ENCODE measurements around the gene WDR3. TPM values are rescaled to one million over a fixed set of nuclear protein-coding genes. Genes with fewer than 3 reads are reported as not detected.

WDR3 gene
- total and polyA plus RNA-seq, 2 experiments from 2014 or later = 20.7 to 24.3 TPM

DNA sequence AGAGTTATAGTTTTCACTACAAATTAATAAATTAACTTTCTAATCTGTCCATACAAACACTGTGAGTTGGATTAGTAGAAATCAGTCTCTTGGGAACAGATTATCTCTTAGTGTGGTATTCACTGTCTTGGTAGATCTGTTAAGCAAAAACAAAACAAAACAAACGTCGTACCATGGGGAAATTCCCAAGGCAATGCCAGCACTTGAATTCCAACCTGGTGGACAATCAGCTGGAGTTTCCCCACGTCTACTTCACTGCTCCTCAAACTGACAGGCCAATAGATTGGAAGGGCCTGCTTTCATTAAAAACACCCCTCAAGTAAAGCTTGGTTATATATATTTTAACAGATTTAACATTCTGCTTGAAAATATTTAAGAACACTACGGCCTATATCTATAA, 32.0 kb upstream of the WDR3 start:
- no peaks in the 10 kb centered on the region for H3K36me3 ChIP-seq (replicated peaks; ENCODE audit: insufficient read depth, low read depth)
- H3K27me3 ChIP-seq = no peaks in the 10 kb centered on the region
- no peaks in the 10 kb centered on the region for H3K9me2 ChIP-seq (replicated peaks; ENCODE audit: insufficient read depth)
- H3K4me1 ChIP-seq (ENCODE audit: insufficient read depth) = no peaks in the 10 kb centered on the region
- no peak for DNase-seq (ENCODE audit: low spot score)
- H3K27ac ChIP-seq = no peak overlapping the region
- H2AFZ ChIP-seq = no peak overlapping the region
- H3K4me2 ChIP-seq = no peak overlapping the region
- WGBS (ENCODE audit: low lambda C conversion rate, missing lambda C conversion rate) = 76% methylated on average over 4 of the region's 4 CpGs
- H3K9me3 ChIP-seq (ENCODE audit: low read depth) = no peaks in the 10 kb centered on the region
- no peaks in the 10 kb centered on the region for H3K79me2 ChIP-seq
- H3K4me3 ChIP-seq = no peak overlapping the region
- TF ChIP-seq EZH2phosphoT487 (IDR thresholded peaks at IDR 0.05; ENCODE audit: low read depth, severe bottlenecking, unreplicated experiment) = no peak
- TF ChIP-seq, protein P1, sequence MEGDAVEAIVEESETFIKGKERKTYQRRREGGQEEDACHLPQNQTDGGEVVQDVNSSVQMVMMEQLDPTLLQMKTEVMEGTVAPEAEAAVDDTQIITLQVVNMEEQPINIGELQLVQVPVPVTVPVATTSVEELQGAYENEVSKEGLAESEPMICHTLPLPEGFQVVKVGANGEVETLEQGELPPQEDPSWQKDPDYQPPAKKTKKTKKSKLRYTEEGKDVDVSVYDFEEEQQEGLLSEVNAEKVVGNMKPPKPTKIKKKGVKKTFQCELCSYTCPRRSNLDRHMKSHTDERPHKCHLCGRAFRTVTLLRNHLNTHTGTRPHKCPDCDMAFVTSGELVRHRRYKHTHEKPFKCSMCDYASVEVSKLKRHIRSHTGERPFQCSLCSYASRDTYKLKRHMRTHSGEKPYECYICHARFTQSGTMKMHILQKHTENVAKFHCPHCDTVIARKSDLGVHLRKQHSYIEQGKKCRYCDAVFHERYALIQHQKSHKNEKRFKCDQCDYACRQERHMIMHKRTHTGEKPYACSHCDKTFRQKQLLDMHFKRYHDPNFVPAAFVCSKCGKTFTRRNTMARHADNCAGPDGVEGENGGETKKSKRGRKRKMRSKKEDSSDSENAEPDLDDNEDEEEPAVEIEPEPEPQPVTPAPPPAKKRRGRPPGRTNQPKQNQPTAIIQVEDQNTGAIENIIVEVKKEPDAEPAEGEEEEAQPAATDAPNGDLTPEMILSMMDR (IDR thresholded peaks at IDR 0.05; ENCODE audit: poor library complexity) = no peak
- no peak for TF ChIP-seq EZH2 (IDR thresholded peaks at IDR 0.05; ENCODE audit: borderline replicate concordance)
- no peaks in the 10 kb centered on the region for H4K20me1 ChIP-seq (ENCODE audit: insufficient read depth, poor library complexity, severe bottlenecking)

DNA sequence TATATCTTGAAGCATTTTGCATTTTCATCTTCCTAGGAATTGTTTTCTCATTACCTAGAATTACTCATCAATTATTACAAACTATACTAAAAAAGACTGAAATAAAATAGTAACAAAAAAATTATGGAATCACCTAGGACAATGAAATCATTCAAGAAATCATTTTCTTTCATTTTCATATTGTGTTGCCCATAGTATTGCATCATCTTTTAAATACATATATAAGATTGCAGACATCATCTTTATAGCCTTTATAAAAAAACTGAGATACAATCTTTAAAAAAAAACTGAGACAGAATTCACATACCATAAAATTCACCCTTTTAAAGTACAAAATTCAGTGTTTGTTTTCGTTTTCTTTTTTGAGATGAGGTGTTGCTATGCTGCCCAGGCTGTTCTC, 29.7 kb upstream of the WDR3 start:
- H3K4me2 ChIP-seq = no peak overlapping the region
- H3K27me3 ChIP-seq = no peaks in the 10 kb centered on the region
- H3K9me3 ChIP-seq (ENCODE audit: low read depth) = no peaks in the 10 kb centered on the region
- no peak overlapping the region for H3K4me3 ChIP-seq
- no peaks in the 10 kb centered on the region for H3K4me1 ChIP-seq (ENCODE audit: insufficient read depth)
- no peak overlapping the region for H3K27ac ChIP-seq
- WGBS (ENCODE audit: low lambda C conversion rate, missing lambda C conversion rate) = 100% methylated on average over 1 of the region's 1 CpG
- no peak for DNase-seq (ENCODE audit: low spot score)
- no peaks in the 10 kb centered on the region for H4K20me1 ChIP-seq (ENCODE audit: insufficient read depth, poor library complexity, severe bottlenecking)
- TF ChIP-seq, protein P1 (IDR thresholded peaks at IDR 0.05; ENCODE audit: poor library complexity) = no peak
- TF ChIP-seq EZH2 (IDR thresholded peaks at IDR 0.05; ENCODE audit: borderline replicate concordance) = no peak
- no peak for TF ChIP-seq EZH2phosphoT487 (IDR thresholded peaks at IDR 0.05; ENCODE audit: low read depth, severe bottlenecking, unreplicated experiment)
- no peaks in the 10 kb centered on the region for H3K79me2 ChIP-seq
- no peaks in the 10 kb centered on the region for H3K9me2 ChIP-seq (replicated peaks; ENCODE audit: insufficient read depth)
- no peak overlapping the region for H2AFZ ChIP-seq
- no peaks in the 10 kb centered on the region for H3K36me3 ChIP-seq (replicated peaks; ENCODE audit: insufficient read depth, low read depth)

DNA sequence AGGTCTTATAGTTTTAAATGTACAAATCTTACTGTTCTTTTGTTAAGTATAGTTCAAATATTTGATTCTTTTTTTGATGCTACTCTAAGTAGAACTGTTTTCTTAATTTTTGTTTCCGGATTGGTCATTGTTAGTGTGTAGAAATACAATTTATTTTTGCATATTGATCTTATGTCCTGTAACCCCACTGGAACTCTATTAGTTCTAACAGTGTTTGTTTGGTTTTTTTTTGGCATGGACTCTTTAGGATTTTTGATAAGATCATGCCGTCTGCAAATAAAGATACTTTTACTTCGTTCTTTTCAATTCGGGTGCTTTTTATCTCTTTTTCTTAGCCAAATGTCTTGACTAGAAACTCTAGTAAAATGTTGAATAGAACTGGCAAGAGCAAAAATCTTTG, 26.6 kb upstream of the WDR3 start:
- H3K4me1 ChIP-seq (ENCODE audit: insufficient read depth) = no peaks in the 10 kb centered on the region
- TF ChIP-seq EZH2 (IDR thresholded peaks at IDR 0.05; ENCODE audit: borderline replicate concordance) = no peak
- TF ChIP-seq, protein P1 (IDR thresholded peaks at IDR 0.05; ENCODE audit: poor library complexity) = no peak
- TF ChIP-seq EZH2phosphoT487 (IDR thresholded peaks at IDR 0.05; ENCODE audit: low read depth, severe bottlenecking, unreplicated experiment) = no peak
- no peak for DNase-seq (ENCODE audit: low spot score)
- no peaks in the 10 kb centered on the region for H3K36me3 ChIP-seq (replicated peaks; ENCODE audit: insufficient read depth, low read depth)
- H3K9me2 ChIP-seq (replicated peaks; ENCODE audit: insufficient read depth) = no peaks in the 10 kb centered on the region
- no peak overlapping the region for H3K4me2 ChIP-seq
- no peaks in the 10 kb centered on the region for H3K9me3 ChIP-seq (ENCODE audit: low read depth)
- H4K20me1 ChIP-seq (ENCODE audit: insufficient read depth, poor library complexity, severe bottlenecking) = no peaks in the 10 kb centered on the region
- no peaks in the 10 kb centered on the region for H3K27me3 ChIP-seq
- H3K4me3 ChIP-seq = no peak overlapping the region
- H3K27ac ChIP-seq = no peak overlapping the region
- no peaks in the 10 kb centered on the region for H3K79me2 ChIP-seq
- 92% methylated on average over 4 of the region's 4 CpGs for WGBS (ENCODE audit: low lambda C conversion rate, missing lambda C conversion rate)
- H2AFZ ChIP-seq = no peak overlapping the region

DNA sequence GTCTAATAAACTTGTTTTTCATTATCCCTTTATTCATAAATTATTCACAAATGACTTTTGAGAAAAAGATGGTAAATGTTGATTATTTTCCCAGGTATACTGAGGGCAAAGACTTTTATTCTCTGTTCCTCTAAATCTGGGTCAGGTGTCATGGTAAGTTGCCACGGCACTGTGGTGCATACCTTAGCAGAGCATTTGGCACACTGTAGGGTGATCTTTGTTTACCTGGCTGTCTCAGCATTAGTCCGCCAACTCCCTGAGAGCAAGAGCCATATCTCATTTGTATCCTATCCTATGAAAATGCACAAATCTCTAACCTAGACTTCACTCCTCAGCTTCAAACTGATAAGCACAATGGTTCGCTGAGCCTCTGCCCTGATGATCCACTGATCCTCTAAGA, 25.1 kb upstream of the WDR3 start:
- Histone ChIP-seq H4K20me1 (ENCODE audit: insufficient read depth, poor library complexity, severe bottlenecking) (no peaks in the 10 kb centered on the region), H3K4me2 (no peak overlapping the region), H3K27me3 (no peaks in the 10 kb centered on the region), H2AFZ (no peak overlapping the region), H3K79me2 (no peaks in the 10 kb centered on the region), H3K4me1 (ENCODE audit: insufficient read depth) (no peaks in the 10 kb centered on the region), H3K4me3 (no peak overlapping the region), H3K27ac (no peak overlapping the region), H3K36me3 (replicated peaks; ENCODE audit: insufficient read depth, low read depth) (no peaks in the 10 kb centered on the region), H3K9me2 (replicated peaks; ENCODE audit: insufficient read depth) (no peaks in the 10 kb centered on the region), H3K9me3 (ENCODE audit: low read depth) (no peaks in the 10 kb centered on the region)
- no peak for DNase-seq (ENCODE audit: low spot score)
- WGBS (ENCODE audit: low lambda C conversion rate, missing lambda C conversion rate) = 100% methylated on average over 3 of the region's 3 CpGs
- TF ChIP-seq, protein P1 (IDR thresholded peaks at IDR 0.05; ENCODE audit: poor library complexity) = no peak
- TF ChIP-seq EZH2 (IDR thresholded peaks at IDR 0.05; ENCODE audit: borderline replicate concordance) = no peak
- TF ChIP-seq EZH2phosphoT487 (IDR thresholded peaks at IDR 0.05; ENCODE audit: low read depth, severe bottlenecking, unreplicated experiment) = no peak

Measured in hepatocyte (in vitro differentiated cells).